ENCODE measurements around the gene OR1N2.
"Not testable (repeated sequence)": the region's sequence is repeated elsewhere in the genome, so short reads cannot be mapped to it uniquely, and the experiment has no call there.

OR1N2 gene

GRCh38 chr9:122552812-122553211 lies at the start of gene OR1N2:
Gene OR1N2, plus strand, starts transcription at chr9:122553112. Its CDS starts 100 bp downstream, at chr9:122553212.
- Histone ChIP-seq H3K27ac (ENCODE audit: low read length) (no peak within 1 kb of the TSS), H3K27me3 (ENCODE audit: control insufficient read depth, insufficient read depth, low read length) (no peaks in the 10 kb centered on the region), H3K4me1 (ENCODE audit: control insufficient read depth, insufficient read depth, low read length) (no peaks in the 10 kb centered on the region), H3K4me3 (ENCODE audit: low read length) (no peak within 1 kb of the TSS), H3K9me3 (ENCODE audit: control insufficient read depth, insufficient read depth, low read length) (no peaks in the 10 kb centered on the region; the same call in 1 of the 2 replicates), H3K36me3 (ENCODE audit: control insufficient read depth, insufficient read depth, low read length) (no peaks in the 10 kb centered on the region)
- DNase-seq (ENCODE audit: low read depth, low spot score) = no peak
- no CpG with 5 or more reads among the region's 2 CpGs for WGBS (ENCODE audit: insufficient coverage, insufficient read length)

GRCh38 chr9:122506964-122507363 lies 45.9 kb upstream of the OR1N2 start:
- no CpG with 5 or more reads among the region's 2 CpGs for WGBS (ENCODE audit: insufficient coverage, insufficient read length)
- H3K27ac ChIP-seq (ENCODE audit: low read length) = no peak overlapping the region
- H3K4me1 ChIP-seq (ENCODE audit: control insufficient read depth, insufficient read depth, low read length) = no peaks in the 10 kb centered on the region
- no peaks in the 10 kb centered on the region for H3K36me3 ChIP-seq (ENCODE audit: control insufficient read depth, insufficient read depth, low read length)
- no peak for DNase-seq (ENCODE audit: low read depth, low spot score)
- no peaks in the 10 kb centered on the region; the same call in 1 of the 2 replicates for H3K9me3 ChIP-seq (ENCODE audit: control insufficient read depth, insufficient read depth, low read length)
- H3K4me3 ChIP-seq (ENCODE audit: low read length) = no peak overlapping the region
- H3K27me3 ChIP-seq (ENCODE audit: control insufficient read depth, insufficient read depth, low read length) = no peaks in the 10 kb centered on the region

DNA sequence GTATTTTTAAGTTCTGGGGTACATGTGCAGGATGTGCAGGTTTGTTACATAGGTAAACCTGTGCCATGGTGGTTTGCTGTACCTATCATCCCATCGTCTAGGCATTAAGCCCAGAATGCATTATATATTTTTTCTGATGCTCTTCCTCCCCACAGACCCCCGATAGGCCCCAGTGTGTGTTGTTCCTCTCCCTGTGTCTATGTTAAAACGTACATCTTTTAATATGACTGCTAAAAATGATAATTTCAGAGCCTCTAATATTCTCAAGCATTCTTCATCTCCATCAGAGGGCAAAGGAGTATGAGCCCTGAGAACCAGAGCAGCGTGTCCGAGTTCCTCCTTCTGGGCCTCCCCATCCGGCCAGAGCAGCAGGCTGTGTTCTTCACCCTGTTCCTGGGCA lies 42.4 kb upstream of the OR1N2 start, which contains the start of gene OR1J2:
Gene OR1J2 (plus strand): TSS at position 301 of the 400 bp plus-strand sequence. CDS start 0 bp downstream, at position 301.
- DNase-seq (ENCODE audit: low read depth, low spot score) = no peak
- Histone ChIP-seq H3K4me1 (ENCODE audit: control insufficient read depth, insufficient read depth, low read length) (no peaks in the 10 kb centered on the region), H3K9me3 (ENCODE audit: control insufficient read depth, insufficient read depth, low read length) (no peaks in the 10 kb centered on the region; the same call in 1 of the 2 replicates)

DNA sequence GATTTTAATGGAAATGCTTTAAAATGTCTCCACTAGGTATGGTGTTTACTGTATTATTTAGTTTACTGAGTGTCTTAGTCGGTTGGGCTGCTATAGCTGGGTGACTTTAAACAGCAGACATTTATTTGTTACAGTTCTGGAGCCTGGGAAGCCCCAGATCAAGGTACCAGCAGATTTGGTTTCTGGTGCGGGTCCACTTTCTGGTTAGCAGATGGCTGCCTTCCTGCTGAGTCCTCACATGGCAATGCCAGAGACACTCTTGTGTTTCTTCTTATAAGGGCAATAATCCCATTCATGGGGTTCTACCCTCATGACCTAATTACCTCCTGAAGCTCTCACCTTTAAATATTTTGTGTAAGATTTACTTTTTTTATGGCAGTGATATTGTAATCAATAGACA lies 34.7 kb upstream of the OR1N2 start:
- Histone ChIP-seq H3K4me1 (ENCODE audit: control insufficient read depth, insufficient read depth, low read length) (no peaks in the 10 kb centered on the region), H3K9me3 (ENCODE audit: control insufficient read depth, insufficient read depth, low read length) (no peaks in the 10 kb centered on the region; the same call in 1 of the 2 replicates), H3K27ac (ENCODE audit: low read length) (no peak overlapping the region), H3K36me3 (ENCODE audit: control insufficient read depth, insufficient read depth, low read length) (no peaks in the 10 kb centered on the region), H3K27me3 (ENCODE audit: control insufficient read depth, insufficient read depth, low read length) (no peaks in the 10 kb centered on the region), H3K4me3 (ENCODE audit: low read length) (no peak overlapping the region)
- DNase-seq (ENCODE audit: low read depth, low spot score) = no peak
- no CpG with 5 or more reads among the region's 2 CpGs for WGBS (ENCODE audit: insufficient coverage, insufficient read length)

More for the DNA sequence above, 42.4 kb upstream of the OR1N2 start, which contains the start of gene OR1J2:
- Histone ChIP-seq H3K4me3 (ENCODE audit: low read length) (no peak within 1 kb of the TSS), H3K27ac (ENCODE audit: low read length) (no peak within 1 kb of the TSS), H3K36me3 (ENCODE audit: control insufficient read depth, insufficient read depth, low read length) (no peaks in the 10 kb centered on the region), H3K27me3 (ENCODE audit: control insufficient read depth, insufficient read depth, low read length) (no peaks in the 10 kb centered on the region)
- WGBS (ENCODE audit: insufficient coverage, insufficient read length) = no CpG with 5 or more reads among the region's 6 CpGs

DNA sequence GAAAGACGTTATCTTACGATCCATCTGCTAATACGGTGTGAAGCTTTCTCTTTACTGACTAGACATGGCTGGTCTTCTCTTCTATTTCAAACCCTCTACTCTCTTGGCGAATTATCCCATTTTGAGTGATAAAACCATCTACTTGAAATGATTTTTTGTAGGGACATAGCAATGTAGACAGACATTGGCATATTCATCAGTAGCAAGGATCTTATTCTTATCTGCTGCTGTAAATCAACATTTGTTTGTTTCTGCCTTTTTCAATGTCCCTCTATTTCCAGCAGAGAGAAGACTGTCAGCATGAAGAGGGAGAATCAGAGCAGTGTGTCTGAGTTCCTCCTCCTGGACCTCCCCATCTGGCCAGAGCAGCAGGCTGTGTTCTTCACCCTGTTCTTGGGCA lies 34.1 kb upstream of the OR1N2 start, which contains the start of gene OR1J4:
Gene OR1J4 (plus strand): TSS at position 301 of the 400 bp plus-strand sequence. CDS start 0 bp downstream, at position 301.
- Histone ChIP-seq H3K4me3 (ENCODE audit: low read length) (no peak within 1 kb of the TSS), H3K4me1 (ENCODE audit: control insufficient read depth, insufficient read depth, low read length) (no peaks in the 10 kb centered on the region), H3K27ac (ENCODE audit: low read length) (no peak within 1 kb of the TSS), H3K36me3 (ENCODE audit: control insufficient read depth, insufficient read depth, low read length) (no peaks in the 10 kb centered on the region), H3K9me3 (ENCODE audit: control insufficient read depth, insufficient read depth, low read length) (no peaks in the 10 kb centered on the region), H3K27me3 (ENCODE audit: control insufficient read depth, insufficient read depth, low read length) (no peaks in the 10 kb centered on the region)
- no CpG with 5 or more reads among the region's 4 CpGs for WGBS (ENCODE audit: insufficient coverage, insufficient read length)
- no peak for DNase-seq (ENCODE audit: low read depth, low spot score)

DNA sequence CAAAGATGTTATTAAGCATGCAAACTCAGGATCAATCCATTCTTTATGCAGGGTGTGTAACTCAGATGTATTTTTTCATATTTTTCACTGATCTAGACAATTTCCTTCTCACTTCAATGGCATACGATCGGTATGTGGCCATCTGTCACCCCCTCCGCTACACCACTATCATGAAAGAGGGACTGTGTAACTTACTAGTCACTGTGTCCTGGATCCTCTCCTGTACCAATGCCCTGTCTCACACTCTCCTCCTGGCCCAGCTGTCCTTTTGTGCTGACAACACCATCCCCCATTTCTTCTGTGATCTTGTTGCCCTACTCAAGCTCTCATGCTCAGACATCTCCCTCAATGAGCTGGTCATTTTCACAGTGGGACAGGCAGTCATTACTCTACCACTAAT lies 33.5 kb upstream of the OR1N2 start:
- H3K4me3 ChIP-seq (ENCODE audit: low read length) = no peak overlapping the region
- no peaks in the 10 kb centered on the region for H3K9me3 ChIP-seq (ENCODE audit: control insufficient read depth, insufficient read depth, low read length)
- no peaks in the 10 kb centered on the region for H3K27me3 ChIP-seq (ENCODE audit: control insufficient read depth, insufficient read depth, low read length)
- no peaks in the 10 kb centered on the region for H3K4me1 ChIP-seq (ENCODE audit: control insufficient read depth, insufficient read depth, low read length)
- DNase-seq (ENCODE audit: low read depth, low spot score) = no peak
- no CpG with 5 or more reads among the region's 3 CpGs for WGBS (ENCODE audit: insufficient coverage, insufficient read length)
- no peak overlapping the region for H3K27ac ChIP-seq (ENCODE audit: low read length)
- no peaks in the 10 kb centered on the region for H3K36me3 ChIP-seq (ENCODE audit: control insufficient read depth, insufficient read depth, low read length)

DNA sequence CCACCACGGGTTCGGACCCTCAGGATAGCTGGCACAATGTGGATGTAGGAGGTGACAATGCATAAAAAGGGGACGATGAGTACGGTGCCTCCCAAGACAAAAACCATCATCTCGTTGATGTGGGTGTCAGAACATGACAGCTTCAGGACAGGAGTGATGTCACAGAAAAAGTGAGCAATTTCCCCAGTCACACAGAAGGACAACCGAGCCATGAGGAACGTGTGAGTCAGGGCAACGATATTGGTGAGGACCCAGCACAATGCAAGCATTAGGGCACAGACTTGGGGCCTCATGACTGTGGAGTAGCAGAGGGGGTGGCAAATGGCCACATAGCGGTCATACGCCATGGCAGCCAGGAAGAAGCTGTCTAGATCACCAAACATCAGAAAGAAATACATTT lies 26.3 kb upstream of the OR1N2 start:
- Histone ChIP-seq H3K4me3 (ENCODE audit: low read length) (no peak overlapping the region), H3K27ac (ENCODE audit: low read length) (no peak overlapping the region), H3K4me1 (ENCODE audit: control insufficient read depth, insufficient read depth, low read length) (no peaks in the 10 kb centered on the region), H3K9me3 (ENCODE audit: control insufficient read depth, insufficient read depth, low read length) (no peaks in the 10 kb centered on the region), H3K27me3 (ENCODE audit: control insufficient read depth, insufficient read depth, low read length) (no peaks in the 10 kb centered on the region), H3K36me3 (ENCODE audit: control insufficient read depth, insufficient read depth, low read length) (no peaks in the 10 kb centered on the region)
- DNase-seq (ENCODE audit: low read depth, low spot score) = no peak
- WGBS (ENCODE audit: insufficient coverage, insufficient read length) = no CpG with 5 or more reads among the region's 10 CpGs

- DNase-seq (ENCODE audit: low read depth, low spot score) = no peak
- H3K9me3 ChIP-seq (ENCODE audit: control insufficient read depth, insufficient read depth, low read length) = no peaks in the 10 kb centered on the region
- H3K36me3 ChIP-seq (ENCODE audit: control insufficient read depth, insufficient read depth, low read length) = no peaks in the 10 kb centered on the region
- no peaks in the 10 kb centered on the region for H3K27me3 ChIP-seq (ENCODE audit: control insufficient read depth, insufficient read depth, low read length)
- no CpG with 5 or more reads among the region's 3 CpGs for WGBS (ENCODE audit: insufficient coverage, insufficient read length)
- H3K4me3 ChIP-seq (ENCODE audit: low read length) = no peak within 1 kb of the TSS
- H3K4me1 ChIP-seq (ENCODE audit: control insufficient read depth, insufficient read depth, low read length) = no peaks in the 10 kb centered on the region
- H3K27ac ChIP-seq (ENCODE audit: low read length) = no peak within 1 kb of the TSS
These were observed 25.7 kb upstream of the OR1N2 start, which contains the start of gene OR1N1 for GRCh38 chr9:122527193-122527592. Gene OR1N1, minus strand, starts transcription at chr9:122527293. Its CDS starts 0 bp downstream, at chr9:122527293.

DNA sequence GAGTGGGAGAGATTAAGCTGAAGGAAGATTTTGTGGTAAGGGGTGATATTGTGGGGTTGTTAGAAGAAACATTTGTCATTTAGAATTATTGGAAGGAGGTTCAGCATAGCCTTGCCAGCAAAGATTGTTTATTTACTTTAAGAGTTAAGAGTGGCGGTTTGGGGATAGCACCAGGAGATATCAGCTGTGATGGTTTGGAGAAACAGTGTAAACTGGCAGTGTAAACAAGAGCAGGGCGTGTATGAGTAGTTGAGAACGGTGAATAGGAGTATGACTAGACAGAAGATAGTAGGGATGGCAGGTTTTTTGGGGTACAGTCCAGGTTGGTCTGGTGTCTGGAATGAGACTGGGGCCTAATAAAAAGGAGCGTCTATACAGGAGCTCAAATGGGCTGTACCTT lies 21.8 kb upstream of the OR1N2 start:
- not testable (repeated sequence) for H3K27me3 ChIP-seq (ENCODE audit: control insufficient read depth, insufficient read depth, low read length); H3K9me3 ChIP-seq (ENCODE audit: control insufficient read depth, insufficient read depth, low read length); DNase-seq (ENCODE audit: low read depth, low spot score); H3K27ac ChIP-seq (ENCODE audit: low read length); H3K4me3 ChIP-seq (ENCODE audit: low read length); H3K4me1 ChIP-seq (ENCODE audit: control insufficient read depth, insufficient read depth, low read length); H3K36me3 ChIP-seq (ENCODE audit: control insufficient read depth, insufficient read depth, low read length)
- no CpG with 5 or more reads among the region's 4 CpGs for WGBS (ENCODE audit: insufficient coverage, insufficient read length)

DNA sequence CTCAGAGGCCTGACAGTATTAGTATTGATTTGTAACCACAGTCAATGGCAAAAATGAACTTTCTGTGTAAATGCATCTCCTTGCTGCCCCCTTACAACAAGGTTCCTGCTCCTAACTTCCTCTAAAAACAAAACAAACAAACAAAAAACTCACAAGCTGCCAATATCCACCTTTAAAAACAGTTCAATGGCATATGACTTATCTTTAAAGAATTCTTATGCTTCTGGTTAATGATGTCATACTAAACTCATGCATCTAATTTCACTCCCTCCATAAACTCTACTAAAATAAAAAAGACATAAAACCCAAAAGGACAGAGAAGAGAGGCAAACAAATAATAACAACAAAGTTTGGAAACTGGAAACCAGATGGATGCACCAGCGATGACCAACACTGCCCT lies 16.8 kb upstream of the OR1N2 start:
- no peaks in the 10 kb centered on the region for H3K4me1 ChIP-seq (ENCODE audit: control insufficient read depth, insufficient read depth, low read length)
- WGBS (ENCODE audit: insufficient coverage, insufficient read length) = no CpG with 5 or more reads among the region's 1 CpG
- no peaks in the 10 kb centered on the region for H3K36me3 ChIP-seq (ENCODE audit: control insufficient read depth, insufficient read depth, low read length)
- no peaks in the 10 kb centered on the region for H3K27me3 ChIP-seq (ENCODE audit: control insufficient read depth, insufficient read depth, low read length)
- H3K27ac ChIP-seq (ENCODE audit: low read length) = no peak overlapping the region
- no peaks in the 10 kb centered on the region for H3K9me3 ChIP-seq (ENCODE audit: control insufficient read depth, insufficient read depth, low read length)
- H3K4me3 ChIP-seq (ENCODE audit: low read length) = no peak overlapping the region
- no peak for DNase-seq (ENCODE audit: low read depth, low spot score)

- no CpG with 5 or more reads among the region's 7 CpGs for WGBS (ENCODE audit: insufficient coverage, insufficient read length)
- H3K27ac ChIP-seq (ENCODE audit: low read length); H3K36me3 ChIP-seq (ENCODE audit: control insufficient read depth, insufficient read depth, low read length); H3K27me3 ChIP-seq (ENCODE audit: control insufficient read depth, insufficient read depth, low read length); H3K4me3 ChIP-seq (ENCODE audit: low read length); DNase-seq (ENCODE audit: low read depth, low spot score); H3K4me1 ChIP-seq (ENCODE audit: control insufficient read depth, insufficient read depth, low read length); H3K9me3 ChIP-seq (ENCODE audit: control insufficient read depth, insufficient read depth, low read length): not testable (repeated sequence)
These were observed 15.8 kb upstream of the OR1N2 start for GRCh38 chr9:122537066-122537465.

All from iPS DF 6.9 (cell line).